DND-41 (cell line): Measurements from ENCODE around the gene MICU2.

ENCODE experiments used
- ATAC-seq: fragments of 200-7000 bp; cut with Tn5 transposase; 3 replicates; pipeline ENCODE4 v1.9.1; 2021; ENCODE audit warnings: low read depth; ENCODE audit not compliant: insufficient read depth
- DNase-seq: peaks from one replicate; pipeline ENCODE4 v3.0.0-alpha.2; 2020
- H2AFZ ChIP-seq: 2 replicates; pipeline ENCODE4 v1.6.0; 2012; ENCODE audit warnings: low read depth, low read length
- H3K27ac ChIP-seq: 2 replicates; pipeline ENCODE4 v1.5.1; 2012; ENCODE audit warnings: low read length, inconsistent platforms
- H3K27me3 ChIP-seq: fragments of 200-600 bp; sonication (generic); 2 replicates; pipeline ENCODE4 v1.6.0; 2012; ENCODE audit warnings: low read length, mild to moderate bottlenecking, inconsistent platforms; ENCODE audit not compliant: insufficient read depth, poor library complexity
- H3K36me3 ChIP-seq: 2 replicates; pipeline ENCODE4 v1.5.1; 2012; ENCODE audit warnings: low read length, inconsistent platforms; ENCODE audit not compliant: insufficient read depth
- H3K4me1 ChIP-seq: 2 replicates; pipeline ENCODE4 v1.5.1; 2012; ENCODE audit warnings: mild to moderate bottlenecking, low read length; ENCODE audit not compliant: insufficient read depth
- H3K4me2 ChIP-seq: 2 replicates; pipeline ENCODE4 v1.6.0; 2012; ENCODE audit warnings: mild to moderate bottlenecking, moderate library complexity, low read length, inconsistent platforms; ENCODE audit not compliant: insufficient read depth
- H3K4me3 ChIP-seq, 2 experiments: fragments of 200-600 bp in 1 of 2; shearing (Covaris generic) in 1 of 2; 2 replicates each; pipeline ENCODE4 v1.5.1; 2012 to 2016; ENCODE audit warnings: inconsistent platforms in 2 of 2, low read length in 2 of 2, mild to moderate bottlenecking in 2 of 2, low read depth in 1 of 2, moderate library complexity in 1 of 2
- H3K79me2 ChIP-seq: 2 replicates; pipeline ENCODE4 v1.6.0; 2012; ENCODE audit warnings: low read length, inconsistent platforms; ENCODE audit not compliant: insufficient read depth
- H3K9ac ChIP-seq: 2 replicates; pipeline ENCODE4 v1.6.0; 2012; ENCODE audit warnings: low read depth, mild to moderate bottlenecking, inconsistent platforms, low read length, moderate library complexity
- H3K9me3 ChIP-seq: 2 replicates; pipeline ENCODE4 v1.5.1; 2012; ENCODE audit warnings: low read length, moderate library complexity, mild to moderate bottlenecking, inconsistent platforms; ENCODE audit not compliant: insufficient read depth, severe bottlenecking
- H4K20me1 ChIP-seq: 2 replicates; pipeline ENCODE4 v1.6.0; 2012; ENCODE audit warnings: low read length; ENCODE audit not compliant: insufficient read depth
- EZH2 ChIP-seq: IDR thresholded peaks from 3 replicates; pipeline ENCODE4 v1.6.1; 2012; ENCODE audit warnings: borderline replicate concordance, low read depth, mild to moderate bottlenecking, moderate library complexity, low read length, inconsistent platforms; ENCODE audit not compliant: severe bottlenecking
- TF ChIP-seq, protein P1 (sequence below): IDR thresholded peaks from 2 replicates; pipeline ENCODE4 v1.5.1; 2012; ENCODE audit warnings: borderline replicate concordance, low read length, moderate library complexity, mild to moderate bottlenecking; ENCODE audit not compliant: poor library complexity, severe bottlenecking; ENCODE audit errors: extremely low read depth

MICU2 gene

DNA sequence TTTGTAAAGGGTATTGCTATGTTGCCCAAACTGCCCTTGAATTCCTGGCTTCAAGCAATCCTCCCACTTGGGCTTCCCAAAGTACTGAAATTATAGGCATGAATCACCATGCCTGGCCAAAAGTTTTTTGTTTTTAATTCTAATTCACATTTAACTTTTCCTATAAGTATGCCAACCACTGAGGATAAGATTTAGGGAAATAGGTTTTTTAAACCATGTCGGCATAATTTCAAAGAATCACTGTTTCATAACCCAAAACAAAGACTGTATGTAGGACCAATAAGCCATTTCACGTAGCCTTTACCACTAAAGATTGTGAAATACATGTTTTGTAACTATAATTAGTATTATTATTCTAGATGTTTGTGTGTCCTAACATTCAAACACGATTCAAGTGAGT lies 153.0 kb downstream of the MICU2 start:
- Histone ChIP-seq H3K9me3 (peaks cover 16% of the 10 kb centered on the region), H3K9ac (no peak overlapping the region), H3K79me2 (peaks cover 81% of the 10 kb centered on the region), H3K4me2 (no peak overlapping the region), H2AFZ (no peak overlapping the region), H3K4me3 (no peak overlapping the region), H4K20me1 (peaks cover 6% of the 10 kb centered on the region; the same call in 1 of the 2 replicates), H3K36me3 (peaks cover 19% of the 10 kb centered on the region; the same call in 1 of the 2 replicates), H3K27me3 (no peaks in the 10 kb centered on the region), H3K27ac (no peak overlapping the region), H3K4me1 (no peaks in the 10 kb centered on the region)
- TF ChIP-seq, protein P1, sequence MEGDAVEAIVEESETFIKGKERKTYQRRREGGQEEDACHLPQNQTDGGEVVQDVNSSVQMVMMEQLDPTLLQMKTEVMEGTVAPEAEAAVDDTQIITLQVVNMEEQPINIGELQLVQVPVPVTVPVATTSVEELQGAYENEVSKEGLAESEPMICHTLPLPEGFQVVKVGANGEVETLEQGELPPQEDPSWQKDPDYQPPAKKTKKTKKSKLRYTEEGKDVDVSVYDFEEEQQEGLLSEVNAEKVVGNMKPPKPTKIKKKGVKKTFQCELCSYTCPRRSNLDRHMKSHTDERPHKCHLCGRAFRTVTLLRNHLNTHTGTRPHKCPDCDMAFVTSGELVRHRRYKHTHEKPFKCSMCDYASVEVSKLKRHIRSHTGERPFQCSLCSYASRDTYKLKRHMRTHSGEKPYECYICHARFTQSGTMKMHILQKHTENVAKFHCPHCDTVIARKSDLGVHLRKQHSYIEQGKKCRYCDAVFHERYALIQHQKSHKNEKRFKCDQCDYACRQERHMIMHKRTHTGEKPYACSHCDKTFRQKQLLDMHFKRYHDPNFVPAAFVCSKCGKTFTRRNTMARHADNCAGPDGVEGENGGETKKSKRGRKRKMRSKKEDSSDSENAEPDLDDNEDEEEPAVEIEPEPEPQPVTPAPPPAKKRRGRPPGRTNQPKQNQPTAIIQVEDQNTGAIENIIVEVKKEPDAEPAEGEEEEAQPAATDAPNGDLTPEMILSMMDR = no peak
- no peak for TF ChIP-seq EZH2
- ATAC-seq (no peak), DNase-seq (no peak)

- no peak overlapping the region for H3K4me3 ChIP-seq
- peaks cover 80% of the 10 kb centered on the region for H3K79me2 ChIP-seq
- H3K9ac ChIP-seq = no peak overlapping the region
- peaks cover 14% of the 10 kb centered on the region; the same call in 1 of the 2 replicates for H3K36me3 ChIP-seq
- ATAC-seq = no peak
- H3K4me1 ChIP-seq = no peaks in the 10 kb centered on the region
- no peak overlapping the region for H3K27ac ChIP-seq
- no peaks in the 10 kb centered on the region for H3K27me3 ChIP-seq
- no peak overlapping the region for H2AFZ ChIP-seq
- H3K9me3 ChIP-seq = peaks cover 3% of the 10 kb centered on the region
- TF ChIP-seq, protein P1 = no peak
- TF ChIP-seq EZH2 = no peak
- no peak for DNase-seq
- H3K4me2 ChIP-seq = no peak overlapping the region
- peaks cover 13% of the 10 kb centered on the region; the same call in 1 of the 2 replicates for H4K20me1 ChIP-seq
Measured at GRCh38 chr13:21446656-21447055, 157.3 kb downstream of the MICU2 start.

- H3K27me3 ChIP-seq = no peaks in the 10 kb centered on the region
- peaks cover 78% of the 10 kb centered on the region for H3K79me2 ChIP-seq
- H3K36me3 ChIP-seq = peaks cover 14% of the 10 kb centered on the region; the same call in 1 of the 2 replicates
- H3K4me1 ChIP-seq = no peaks in the 10 kb centered on the region
- no peak overlapping the region for H3K4me2 ChIP-seq
- no peak for TF ChIP-seq EZH2
- TF ChIP-seq, protein P1 = no peak
- H3K4me3 ChIP-seq = no peak overlapping the region
- H3K27ac ChIP-seq = no peak overlapping the region
- no peak overlapping the region for H3K9ac ChIP-seq
- H4K20me1 ChIP-seq = peaks cover 13% of the 10 kb centered on the region; the same call in 1 of the 2 replicates
- ATAC-seq = no peak
- H2AFZ ChIP-seq = no peak overlapping the region
- no peak for DNase-seq
- H3K9me3 ChIP-seq = peaks cover 3% of the 10 kb centered on the region
Measured at GRCh38 chr13:21445759-21446158, 158.2 kb downstream of the MICU2 start.

DNA sequence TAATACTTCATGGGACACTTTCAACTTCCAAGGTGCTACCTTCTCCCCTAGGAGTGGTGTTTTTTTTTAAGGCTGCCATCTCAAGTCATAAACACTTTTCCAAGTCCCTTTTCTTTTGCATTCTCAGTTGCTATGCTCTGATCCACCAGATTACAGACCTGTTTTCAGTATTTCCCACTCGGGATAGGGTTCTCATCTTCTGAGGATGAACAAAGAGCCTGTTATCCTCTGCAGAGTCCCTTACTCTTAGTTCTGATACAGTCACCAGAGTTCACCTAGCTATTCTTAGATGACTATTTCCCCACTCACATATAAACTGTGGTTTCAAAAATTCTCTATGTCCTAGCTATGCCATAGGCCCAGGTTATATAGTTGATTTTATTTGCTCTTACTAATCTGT lies 160.8 kb downstream of the MICU2 start:
- Histone ChIP-seq H3K4me3 (no peak overlapping the region), H3K4me1 (no peaks in the 10 kb centered on the region), H3K36me3 (peaks cover 15% of the 10 kb centered on the region), H4K20me1 (peaks cover 13% of the 10 kb centered on the region; the same call in 1 of the 2 replicates), H3K79me2 (peaks cover 87% of the 10 kb centered on the region), H3K27ac (no peak overlapping the region), H3K9ac (no peak overlapping the region), H3K4me2 (no peak overlapping the region), H3K9me3 (peaks cover 16% of the 10 kb centered on the region), H3K27me3 (no peaks in the 10 kb centered on the region), H2AFZ (no peak overlapping the region)
- TF ChIP-seq EZH2 = no peak
- TF ChIP-seq, protein P1 = no peak
- DNase-seq (no peak), ATAC-seq (no peak)
